Measurements from ENCODE around the gene PNPO. TPM values are rescaled to one million over a fixed set of nuclear protein-coding genes. Genes with fewer than 3 reads are reported as not detected.
"Not testable (repeated sequence)": the region's sequence is repeated elsewhere in the genome, so short reads cannot be mapped to it uniquely, and the experiment has no call there.

The PNPO gene
- total RNA-seq, 2 experiments from 2014 or later: 37.9 to 44.0 TPM

GRCh38 chr17:47980541-47980940 lies 39.2 kb downstream of the PNPO start:
- POLR2A ChIA-PET: no interaction called here
- no peak overlapping the region for H3K4me3 Mint-ChIP-seq
- H3K9me3 Mint-ChIP-seq (ENCODE audit: insufficient read depth): no peaks in the 10 kb centered on the region
- H3K36me3 Mint-ChIP-seq (ENCODE audit: low read depth): peaks cover 57% of the 10 kb centered on the region
- peak overlapping the region; percentile 32 for H3K27ac Mint-ChIP-seq
- H3K4me1 Mint-ChIP-seq (ENCODE audit: low read depth): peaks cover 33% of the 10 kb centered on the region
- H3K27me3 Mint-ChIP-seq (ENCODE audit: low read depth): no peaks in the 10 kb centered on the region
- no peak for ATAC-seq
- no peak for DNase-seq
- CTCF ChIA-PET: interaction anchor here (1.1 to 7.0 kb wide), 4 partner anchors 10 to 93 kb away, joined by 3 to 79 read pairs (median 12); partner anchors contain the start of gene CDK5RAP3

- H3K4me3 Mint-ChIP-seq: no peak overlapping the region
- ChIA-PET POLR2A (no interaction called here), CTCF (interaction anchor here (0.8 to 7.0 kb wide), 5 partner anchors 11 to 36 kb away, joined by 3 to 79 read pairs (median 4); partner anchors contain the start of gene CDK5RAP3)
- no peak for ATAC-seq
- no peak for DNase-seq
- H3K4me1 Mint-ChIP-seq (ENCODE audit: low read depth): peaks cover 33% of the 10 kb centered on the region
- peaks cover 53% of the 10 kb centered on the region for H3K36me3 Mint-ChIP-seq (ENCODE audit: low read depth)
- H3K27me3 Mint-ChIP-seq (ENCODE audit: low read depth): no peaks in the 10 kb centered on the region
- H3K9me3 Mint-ChIP-seq (ENCODE audit: insufficient read depth): no peaks in the 10 kb centered on the region
- H3K27ac Mint-ChIP-seq: peak overlapping the region; percentile 20
These were observed 40.1 kb downstream of the PNPO start for GRCh38 chr17:47981462-47981861.

- Mint-ChIP-seq H3K27me3 (ENCODE audit: low read depth) (no peaks in the 10 kb centered on the region), H3K36me3 (ENCODE audit: low read depth) (peaks cover 48% of the 10 kb centered on the region), H3K4me1 (ENCODE audit: low read depth) (peaks cover 33% of the 10 kb centered on the region), H3K4me3 (no peak overlapping the region), H3K9me3 (ENCODE audit: insufficient read depth) (no peaks in the 10 kb centered on the region), H3K27ac (no peak overlapping the region)
- CTCF ChIA-PET: interaction anchor here (1.2 to 7.0 kb wide), 3 partner anchors 11 to 36 kb away, joined by 4 to 79 read pairs (median 20); partner anchors contain the start of gene CDK5RAP3
- no peak for DNase-seq
- POLR2A ChIA-PET: interaction anchor here (1.4 kb wide), 1 partner anchor 11 kb away, joined by 5 read pairs; the partner anchor contains the start of gene CDK5RAP3
- no peak for ATAC-seq
These were observed 40.8 kb downstream of the PNPO start for GRCh38 chr17:47982091-47982617.

- ATAC-seq: no peak
- Mint-ChIP-seq H3K4me3 (no peak overlapping the region), H3K4me1 (ENCODE audit: low read depth) (peaks cover 33% of the 10 kb centered on the region), H3K27ac (no peak overlapping the region), H3K27me3 (ENCODE audit: low read depth) (no peaks in the 10 kb centered on the region), H3K9me3 (ENCODE audit: insufficient read depth) (no peaks in the 10 kb centered on the region), H3K36me3 (ENCODE audit: low read depth) (peaks cover 43% of the 10 kb centered on the region)
- ChIA-PET CTCF (interaction anchor here (1.2 kb wide), 1 partner anchor 35 kb away, joined by 5 read pairs; no protein-coding TSS in a partner anchor), POLR2A (interaction anchor here (1.1 to 1.4 kb wide), 2 partner anchors 11 to 12 kb away, joined by 3 to 5 read pairs; partner anchors contain the start of gene CDK5RAP3)
- no peak for DNase-seq
These were observed 41.4 kb downstream of the PNPO start for GRCh38 chr17:47982645-47983390.

GRCh38 chr17:47983492-47984223 lies 42.3 kb downstream of the PNPO start:
- Mint-ChIP-seq H3K27me3 (ENCODE audit: low read depth) (no peaks in the 10 kb centered on the region), H3K4me1 (ENCODE audit: low read depth) (peaks cover 37% of the 10 kb centered on the region), H3K9me3 (ENCODE audit: insufficient read depth) (no peaks in the 10 kb centered on the region), H3K4me3 (no peak overlapping the region), H3K27ac (no peak overlapping the region), H3K36me3 (ENCODE audit: low read depth) (peaks cover 36% of the 10 kb centered on the region)
- ATAC-seq: no peak
- ChIA-PET POLR2A (interaction anchor here (1.1 to 1.4 kb wide), 2 partner anchors 10 to 13 kb away, joined by 3 to 5 read pairs; partner anchors contain the start of gene CDK5RAP3), CTCF (interaction anchor here (1.2 kb wide), 1 partner anchor 34 kb away, joined by 5 read pairs; no protein-coding TSS in a partner anchor)
- no peak for DNase-seq

GRCh38 chr17:47986520-47986919 lies 45.1 kb downstream of the PNPO start:
- Mint-ChIP-seq H3K27me3 (ENCODE audit: low read depth) (no peaks in the 10 kb centered on the region), H3K36me3 (ENCODE audit: low read depth) (peaks cover 20% of the 10 kb centered on the region), H3K4me3 (no peak overlapping the region), H3K9me3 (ENCODE audit: insufficient read depth) (no peaks in the 10 kb centered on the region), H3K27ac (no peak overlapping the region), H3K4me1 (ENCODE audit: low read depth) (peaks cover 40% of the 10 kb centered on the region)
- no peak for ATAC-seq
- no peak for DNase-seq
- CTCF ChIA-PET: interaction anchor here (1.3 to 1.4 kb wide), 2 partner anchors 32 to 97 kb away, joined by 3 read pairs; no protein-coding TSS in a partner anchor
- POLR2A ChIA-PET: no interaction called here

- no peak for DNase-seq
These were observed 46.0 kb downstream of the PNPO start for GRCh38 chr17:47987240-47987835.

GRCh38 chr17:47988445-47988844 lies 47.1 kb downstream of the PNPO start:
- POLR2A ChIA-PET: interaction anchor here (0.6 kb wide), 1 partner anchor 159 kb away, joined by 3 read pairs; no protein-coding TSS in a partner anchor
- not testable (repeated sequence) for H3K4me3 Mint-ChIP-seq; H3K27ac Mint-ChIP-seq; ATAC-seq; H3K9me3 Mint-ChIP-seq (ENCODE audit: insufficient read depth); DNase-seq; H3K27me3 Mint-ChIP-seq (ENCODE audit: low read depth)
- Mint-ChIP-seq H3K4me1 (ENCODE audit: low read depth) (peaks cover 23% of the 10 kb centered on the region), H3K36me3 (ENCODE audit: low read depth) (peaks cover 11% of the 10 kb centered on the region)
- CTCF ChIA-PET: interaction anchor here (0.7 to 1.1 kb wide), 2 partner anchors 10 to 22 kb away, joined by 3 read pairs; no protein-coding TSS in a partner anchor

More at GRCh38 chr17:47987240-47987835, 46.0 kb downstream of the PNPO start:
- Mint-ChIP-seq H3K4me1 (ENCODE audit: low read depth) (peaks cover 32% of the 10 kb centered on the region), H3K9me3 (ENCODE audit: insufficient read depth) (no peaks in the 10 kb centered on the region), H3K36me3 (ENCODE audit: low read depth) (peaks cover 17% of the 10 kb centered on the region), H3K27me3 (ENCODE audit: low read depth) (peaks cover 2% of the 10 kb centered on the region), H3K4me3 (no peak overlapping the region), H3K27ac (no peak overlapping the region)
- ChIA-PET CTCF (interaction anchor here (1.2 to 1.3 kb wide), 2 partner anchors 17 to 31 kb away, joined by 3 to 4 read pairs; partner anchors contain the start of gene CDK5RAP3), POLR2A (no interaction called here)
- ATAC-seq: no peak

- Mint-ChIP-seq H3K36me3 (ENCODE audit: low read depth) (peaks cover 5% of the 10 kb centered on the region), H3K4me3 (no peak overlapping the region), H3K9me3 (ENCODE audit: insufficient read depth) (no peaks in the 10 kb centered on the region), H3K27me3 (ENCODE audit: low read depth) (peaks cover 11% of the 10 kb centered on the region), H3K27ac (no peak overlapping the region), H3K4me1 (ENCODE audit: low read depth) (peaks cover 18% of the 10 kb centered on the region)
- POLR2A ChIA-PET: no interaction called here
- DNase-seq (no peak), ATAC-seq (no peak)
- CTCF ChIA-PET: interaction anchor here (0.9 to 1.1 kb wide), 3 partner anchors 21 to 98 kb away, joined by 3 to 5 read pairs (median 4); no protein-coding TSS in a partner anchor
These were observed 47.8 kb downstream of the PNPO start for GRCh38 chr17:47989159-47989558.

GRCh38 chr17:47989700-47990099 lies 48.3 kb downstream of the PNPO start:
- Mint-ChIP-seq H3K27me3 (ENCODE audit: low read depth) (peaks cover 12% of the 10 kb centered on the region), H3K27ac (no peak overlapping the region), H3K36me3 (ENCODE audit: low read depth) (peaks cover 5% of the 10 kb centered on the region), H3K4me3 (no peak overlapping the region), H3K9me3 (ENCODE audit: insufficient read depth) (no peaks in the 10 kb centered on the region), H3K4me1 (ENCODE audit: low read depth) (peaks cover 18% of the 10 kb centered on the region)
- no peak for DNase-seq
- ATAC-seq: peak; percentile 23
- ChIA-PET CTCF (interaction anchor here (0.9 to 1.1 kb wide), 3 partner anchors 21 to 99 kb away, joined by 3 to 5 read pairs (median 4); no protein-coding TSS in a partner anchor), POLR2A (interaction anchor here (1.2 kb wide), 1 partner anchor 9 kb away, joined by 3 read pairs; no protein-coding TSS in a partner anchor)
